GM12891 (cell line): ENCODE data around the gene MICAL3.

ENCODE experiments used
- PAX5 ChIP-seq: IDR thresholded peaks from 2 replicates; pipeline ENCODE4 v1.6.1; 2011; ENCODE audit warnings: low read length, moderate library complexity, mild to moderate bottlenecking; ENCODE audit not compliant: insufficient read depth, severe bottlenecking
- POLR2A ChIP-seq: IDR thresholded peaks from 2 replicates; pipeline ENCODE4 v1.6.1; 2011; ENCODE audit warnings: low read depth, low read length, control low read depth
- POLR2AphosphoS5 ChIP-seq: IDR thresholded peaks from 2 replicates; pipeline ENCODE4 v1.6.1; 2011; ENCODE audit warnings: low read depth, low read length, control low read depth
- POU2F2 ChIP-seq: IDR thresholded peaks from 2 replicates; pipeline ENCODE4 v1.6.1; 2011; ENCODE audit warnings: low read depth, mild to moderate bottlenecking, control low read depth, low read length, moderate library complexity
- SPI1 ChIP-seq: IDR thresholded peaks from 2 replicates; pipeline ENCODE4 v1.6.1; 2011; ENCODE audit warnings: low read depth, low read length, control low read depth
- TAF1 ChIP-seq: IDR thresholded peaks from 2 replicates; pipeline ENCODE4 v1.6.1; 2011; ENCODE audit warnings: low read depth, low read length, control low read depth

DNA sequence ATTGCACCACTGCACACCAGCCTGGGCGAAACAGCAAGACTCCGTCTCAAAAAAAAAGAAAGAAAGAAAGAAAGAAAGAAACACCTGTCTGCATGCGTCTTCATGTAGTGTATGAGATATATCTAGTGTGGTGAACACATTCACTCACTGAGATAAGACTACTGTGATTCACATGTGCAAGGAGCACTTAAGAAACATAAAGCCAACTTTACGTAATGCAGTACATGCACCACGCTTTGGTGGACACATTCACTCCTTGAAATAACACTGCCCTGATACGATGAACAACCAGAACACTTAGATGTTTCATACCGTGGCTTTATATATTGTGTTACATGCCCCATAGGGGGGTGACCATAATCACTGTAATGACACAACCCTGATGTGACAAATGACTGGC lies 96.0 kb downstream of the MICAL3 start:
- TF ChIP-seq POLR2A (no peak), POU2F2 (no peak), POLR2AphosphoS5 (no peak), PAX5 (no peak), TAF1 (no peak), SPI1 (no peak)
